Measurements from ENCODE around the gene UNC93B1. TPM values are rescaled to one million over a fixed set of nuclear protein-coding genes. Genes with fewer than 3 reads are reported as not detected.

The UNC93B1 gene
- total and polyA plus RNA-seq, 2 of the 13 experiments (the other 11 are each of a cell fraction or from before 2014, with no cell fraction given) = 8.8 to 18.9 TPM

- no peak for TF ChIP-seq ZNF512B (CRISPR knock-in tag; IDR thresholded peaks at IDR 0.05; ENCODE audit: borderline replicate concordance)
- TF ChIP-seq PRPF4 (IDR thresholded peaks at IDR 0.05; ENCODE audit: low read depth, low read length, poor library complexity, severe bottlenecking) = no peak
- TF ChIP-seq MAFG (CRISPR knock-in tag; IDR thresholded peaks at IDR 0.05) = no peak
- peak; percentile 72; the same call in 1 of the 2 replicates for TF ChIP-seq ZNF343 (CRISPR knock-in tag; IDR thresholded peaks at IDR 0.05)
- no peak for TF ChIP-seq THAP8 (CRISPR knock-in tag; IDR thresholded peaks at IDR 0.05; ENCODE audit: borderline replicate concordance)
- TF ChIP-seq GABPA (IDR thresholded peaks at IDR 0.05; ENCODE audit: low read depth, low read length) = no peak
- TF ChIP-seq GABPA (CRISPR knock-in tag; IDR thresholded peaks at IDR 0.05; ENCODE audit: low read depth) = peak; percentile 68
- TF ChIP-seq ZNF605 (CRISPR knock-in tag; IDR thresholded peaks at IDR 0.05) = peak; percentile 92
- peak; percentile 67 for TF ChIP-seq PPARG (CRISPR knock-in tag; conservative IDR thresholded peaks at IDR 0.05)
- no peak; the same call in 1 of the 2 replicates for TF ChIP-seq KMT2B (CRISPR knock-in tag; IDR thresholded peaks at IDR 0.05)
- peak; percentile 91 for TF ChIP-seq ZNF691 (CRISPR knock-in tag; IDR thresholded peaks at IDR 0.05; ENCODE audit: borderline replicate concordance, low read depth)
- TF ChIP-seq MED1 (CRISPR knock-in tag; IDR thresholded peaks at IDR 0.05) = peak; percentile 96
- TF ChIP-seq PRDM10 (CRISPR knock-in tag; IDR thresholded peaks at IDR 0.05; ENCODE audit: low read depth) = peak; percentile 85
- peak; percentile 66 for TF ChIP-seq YY1 (IDR thresholded peaks at IDR 0.05; ENCODE audit: insufficient read depth, insufficient replicate concordance, low read depth, low read length)
- TF ChIP-seq ZNF251 (CRISPR knock-in tag; IDR thresholded peaks at IDR 0.05) = no peak
- peak; percentile 88 for TF ChIP-seq ZSCAN25 (CRISPR knock-in tag; IDR thresholded peaks at IDR 0.05)
- TF ChIP-seq ELF3 (CRISPR knock-in tag; IDR thresholded peaks at IDR 0.05) = peak; percentile 79
- peak; percentile 15; the same call in 1 of the 2 replicates for TF ChIP-seq ZKSCAN5 (CRISPR knock-in tag; IDR thresholded peaks at IDR 0.05)
- TF ChIP-seq PHF20 (CRISPR knock-in tag; IDR thresholded peaks at IDR 0.05) = peak; percentile 76
- no peak for TF ChIP-seq SRSF9 (IDR thresholded peaks at IDR 0.05; ENCODE audit: borderline replicate concordance, insufficient read depth, low read depth, low read length, poor library complexity, severe bottlenecking)
- no peak for TF ChIP-seq MAFF (IDR thresholded peaks at IDR 0.05; ENCODE audit: low read depth, low read length)
- no peak for TF ChIP-seq U2AF1 (optimal IDR thresholded peaks at IDR 0.05; ENCODE audit: low read depth, low read length)
Measured at GRCh38 chr11:68038226-68038717, 34.4 kb upstream of the UNC93B1 start (continued).
